ENCODE measurements around the gene NOL6. TPM values are rescaled to one million over a fixed set of nuclear protein-coding genes. Genes with fewer than 3 reads are reported as not detected.

NOL6 gene
- total RNA-seq, 1 experiment from 2014 or later, result 49.6 TPM

DNA sequence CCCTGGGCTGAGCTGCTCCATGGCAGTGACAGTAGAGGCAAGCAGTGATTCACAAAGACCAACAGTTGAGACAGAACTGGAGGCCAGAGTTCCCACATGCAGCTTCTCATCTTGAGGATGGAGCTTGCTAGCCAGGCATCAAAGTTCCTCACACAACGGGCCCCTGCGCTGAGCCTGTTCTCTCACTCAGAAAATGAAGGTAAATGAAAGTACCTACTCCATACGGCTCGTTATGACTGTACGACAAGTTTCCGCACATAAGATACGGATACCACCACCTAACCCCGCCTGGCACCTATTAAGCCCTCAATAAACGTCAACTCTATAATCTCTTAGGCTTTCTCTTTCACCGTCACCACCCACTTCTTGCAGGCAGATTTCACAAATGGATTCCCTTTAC, 12.9 kb downstream of the NOL6 start:
- DNase-seq (ENCODE audit: low spot score), result no peak
- intact Hi-C loops (cut with micrococcal nuclease; ENCODE audit: unreplicated experiment), result no loop called here
- CTCF ChIA-PET, result interaction anchor here (3.2 kb wide), 1 partner anchor 8 kb away, joined by 11 read pairs; no protein-coding TSS in a partner anchor
- Histone ChIP-seq H3K9me3 (ENCODE audit: low read depth, low read length, poor library complexity, severe bottlenecking) (no peaks in the 10 kb centered on the region), H3K4me1 (ENCODE audit: insufficient read depth, low read length, poor library complexity, severe bottlenecking) (no peaks in the 10 kb centered on the region), H3K4me3 (ENCODE audit: low read depth, low read length, poor library complexity, severe bottlenecking) (no peak overlapping the region), H3K27ac (ENCODE audit: low read depth, low read length, poor library complexity, severe bottlenecking) (no peak overlapping the region), H3K27me3 (replicated peaks; ENCODE audit: insufficient read depth, low read depth, low read length, poor library complexity) (no peaks in the 10 kb centered on the region), H3K36me3 (ENCODE audit: insufficient read depth, low read length, poor library complexity, severe bottlenecking) (peaks cover 24% of the 10 kb centered on the region)
- BruUV-seq (replicated peaks), result no TSS peak
- POLR2A ChIA-PET (ENCODE audit: low non-redundant PET), result no interaction called here
- TF ChIP-seq EZH2 (IDR thresholded peaks at IDR 0.05; ENCODE audit: borderline replicate concordance, low read depth, low read length, poor library complexity, severe bottlenecking), result no peak
- TF ChIP-seq, protein P1, sequence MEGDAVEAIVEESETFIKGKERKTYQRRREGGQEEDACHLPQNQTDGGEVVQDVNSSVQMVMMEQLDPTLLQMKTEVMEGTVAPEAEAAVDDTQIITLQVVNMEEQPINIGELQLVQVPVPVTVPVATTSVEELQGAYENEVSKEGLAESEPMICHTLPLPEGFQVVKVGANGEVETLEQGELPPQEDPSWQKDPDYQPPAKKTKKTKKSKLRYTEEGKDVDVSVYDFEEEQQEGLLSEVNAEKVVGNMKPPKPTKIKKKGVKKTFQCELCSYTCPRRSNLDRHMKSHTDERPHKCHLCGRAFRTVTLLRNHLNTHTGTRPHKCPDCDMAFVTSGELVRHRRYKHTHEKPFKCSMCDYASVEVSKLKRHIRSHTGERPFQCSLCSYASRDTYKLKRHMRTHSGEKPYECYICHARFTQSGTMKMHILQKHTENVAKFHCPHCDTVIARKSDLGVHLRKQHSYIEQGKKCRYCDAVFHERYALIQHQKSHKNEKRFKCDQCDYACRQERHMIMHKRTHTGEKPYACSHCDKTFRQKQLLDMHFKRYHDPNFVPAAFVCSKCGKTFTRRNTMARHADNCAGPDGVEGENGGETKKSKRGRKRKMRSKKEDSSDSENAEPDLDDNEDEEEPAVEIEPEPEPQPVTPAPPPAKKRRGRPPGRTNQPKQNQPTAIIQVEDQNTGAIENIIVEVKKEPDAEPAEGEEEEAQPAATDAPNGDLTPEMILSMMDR (conservative IDR thresholded peaks at IDR 0.05; ENCODE audit: low read depth, low read length), result no peak

DNA sequence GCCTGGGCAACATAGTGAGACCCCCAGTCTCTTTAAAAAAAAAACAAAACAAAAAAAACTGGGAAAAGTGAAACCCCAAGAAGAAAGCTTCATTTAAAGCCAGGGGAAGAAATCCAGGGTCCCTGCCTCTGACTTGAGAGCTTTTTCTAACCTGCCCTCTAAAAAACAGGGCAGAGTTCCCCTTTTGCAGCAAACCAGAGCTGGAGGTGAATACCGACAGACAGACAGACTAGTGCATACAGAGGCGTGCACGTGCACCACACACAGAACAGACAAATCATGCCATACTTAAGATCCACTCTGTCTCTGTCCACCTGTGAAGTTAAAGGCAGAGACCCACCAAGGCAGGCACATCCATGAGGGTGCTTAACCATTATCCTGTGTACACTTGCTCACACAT, 14.6 kb downstream of the NOL6 start:
- Histone ChIP-seq H3K9me3 (ENCODE audit: low read depth, low read length, poor library complexity, severe bottlenecking) (no peaks in the 10 kb centered on the region), H3K27me3 (replicated peaks; ENCODE audit: insufficient read depth, low read depth, low read length, poor library complexity) (no peaks in the 10 kb centered on the region), H3K4me1 (ENCODE audit: insufficient read depth, low read length, poor library complexity, severe bottlenecking) (no peaks in the 10 kb centered on the region), H3K4me3 (ENCODE audit: low read depth, low read length, poor library complexity, severe bottlenecking) (no peak overlapping the region), H3K36me3 (ENCODE audit: insufficient read depth, low read length, poor library complexity, severe bottlenecking) (peaks cover 12% of the 10 kb centered on the region), H3K27ac (ENCODE audit: low read depth, low read length, poor library complexity, severe bottlenecking) (no peak overlapping the region)
- DNase-seq (ENCODE audit: low spot score), result no peak
- TF ChIP-seq, protein P1 (conservative IDR thresholded peaks at IDR 0.05; ENCODE audit: low read depth, low read length), result no peak
- no peak for TF ChIP-seq EZH2 (IDR thresholded peaks at IDR 0.05; ENCODE audit: borderline replicate concordance, low read depth, low read length, poor library complexity, severe bottlenecking)
- no TSS peak for BruUV-seq (replicated peaks)
- intact Hi-C loops (cut with micrococcal nuclease; ENCODE audit: unreplicated experiment), result no loop called here
- ChIA-PET CTCF (no interaction called here), POLR2A (ENCODE audit: low non-redundant PET) (no interaction called here)

DNA sequence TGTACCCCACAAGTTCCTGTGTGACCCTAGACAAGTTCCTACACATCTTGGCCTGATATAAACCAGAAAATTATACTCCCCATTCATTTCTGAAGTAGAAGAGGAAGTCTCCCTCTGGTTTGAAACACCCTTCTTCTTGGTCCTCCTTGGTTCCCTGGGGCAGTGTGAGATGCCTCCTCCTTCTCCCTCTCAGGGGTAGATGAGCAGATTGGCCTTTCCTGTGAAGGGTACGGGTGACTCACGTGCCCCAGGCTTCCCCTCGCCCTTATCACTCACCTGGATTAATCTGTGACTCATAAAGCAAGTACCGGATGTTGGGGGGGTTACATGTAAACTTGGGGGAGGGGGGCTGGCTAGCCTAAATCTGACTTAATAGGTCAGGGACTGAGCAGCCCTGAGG, 15.3 kb downstream of the NOL6 start:
- no peak overlapping the region for H3K27ac ChIP-seq (ENCODE audit: low read depth, low read length, poor library complexity, severe bottlenecking)
- ChIA-PET CTCF (no interaction called here), POLR2A (ENCODE audit: low non-redundant PET) (no interaction called here)
- H3K9me3 ChIP-seq (ENCODE audit: low read depth, low read length, poor library complexity, severe bottlenecking), result no peaks in the 10 kb centered on the region
- H3K4me3 ChIP-seq (ENCODE audit: low read depth, low read length, poor library complexity, severe bottlenecking), result no peak overlapping the region
- no peaks in the 10 kb centered on the region for H3K27me3 ChIP-seq (replicated peaks; ENCODE audit: insufficient read depth, low read depth, low read length, poor library complexity)
- H3K4me1 ChIP-seq (ENCODE audit: insufficient read depth, low read length, poor library complexity, severe bottlenecking), result no peaks in the 10 kb centered on the region
- peaks cover 12% of the 10 kb centered on the region for H3K36me3 ChIP-seq (ENCODE audit: insufficient read depth, low read length, poor library complexity, severe bottlenecking)
- no TSS peak for BruUV-seq (replicated peaks)
- intact Hi-C loops (cut with micrococcal nuclease; ENCODE audit: unreplicated experiment), result no loop called here
- DNase-seq (ENCODE audit: low spot score), result no peak
- TF ChIP-seq EZH2 (IDR thresholded peaks at IDR 0.05; ENCODE audit: borderline replicate concordance, low read depth, low read length, poor library complexity, severe bottlenecking), result no peak
- TF ChIP-seq, protein P1 (conservative IDR thresholded peaks at IDR 0.05; ENCODE audit: low read depth, low read length), result no peak

All from A673 (cell line).